ENCODE data around the gene RHBDF1.

DNA sequence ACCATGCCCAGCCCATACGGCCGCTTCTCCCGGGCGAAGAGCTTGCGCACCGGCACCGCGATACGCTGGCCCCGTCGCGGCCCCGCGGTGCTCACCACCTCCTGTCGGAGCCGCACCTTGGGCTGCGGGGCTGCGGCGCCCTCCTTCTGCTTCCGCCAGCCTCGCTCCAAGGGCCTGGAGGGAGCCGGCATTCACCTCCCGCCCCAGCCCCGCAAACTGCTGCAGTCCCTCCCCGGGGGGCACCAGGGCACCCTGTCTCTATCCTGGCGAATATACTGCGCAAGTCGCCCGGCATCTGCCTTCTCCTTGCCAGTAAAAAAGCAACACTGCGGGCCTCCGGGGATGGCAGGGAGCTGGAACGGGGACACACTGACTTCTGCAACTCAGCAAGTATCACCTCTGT is 10.6 kb downstream of the RHBDF1 start:
- TF ChIP-seq, protein P1, sequence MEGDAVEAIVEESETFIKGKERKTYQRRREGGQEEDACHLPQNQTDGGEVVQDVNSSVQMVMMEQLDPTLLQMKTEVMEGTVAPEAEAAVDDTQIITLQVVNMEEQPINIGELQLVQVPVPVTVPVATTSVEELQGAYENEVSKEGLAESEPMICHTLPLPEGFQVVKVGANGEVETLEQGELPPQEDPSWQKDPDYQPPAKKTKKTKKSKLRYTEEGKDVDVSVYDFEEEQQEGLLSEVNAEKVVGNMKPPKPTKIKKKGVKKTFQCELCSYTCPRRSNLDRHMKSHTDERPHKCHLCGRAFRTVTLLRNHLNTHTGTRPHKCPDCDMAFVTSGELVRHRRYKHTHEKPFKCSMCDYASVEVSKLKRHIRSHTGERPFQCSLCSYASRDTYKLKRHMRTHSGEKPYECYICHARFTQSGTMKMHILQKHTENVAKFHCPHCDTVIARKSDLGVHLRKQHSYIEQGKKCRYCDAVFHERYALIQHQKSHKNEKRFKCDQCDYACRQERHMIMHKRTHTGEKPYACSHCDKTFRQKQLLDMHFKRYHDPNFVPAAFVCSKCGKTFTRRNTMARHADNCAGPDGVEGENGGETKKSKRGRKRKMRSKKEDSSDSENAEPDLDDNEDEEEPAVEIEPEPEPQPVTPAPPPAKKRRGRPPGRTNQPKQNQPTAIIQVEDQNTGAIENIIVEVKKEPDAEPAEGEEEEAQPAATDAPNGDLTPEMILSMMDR (conservative IDR thresholded peaks at IDR 0.05; ENCODE audit: low read depth in 2 of 2): no peak
- TF ChIP-seq, protein P2, sequence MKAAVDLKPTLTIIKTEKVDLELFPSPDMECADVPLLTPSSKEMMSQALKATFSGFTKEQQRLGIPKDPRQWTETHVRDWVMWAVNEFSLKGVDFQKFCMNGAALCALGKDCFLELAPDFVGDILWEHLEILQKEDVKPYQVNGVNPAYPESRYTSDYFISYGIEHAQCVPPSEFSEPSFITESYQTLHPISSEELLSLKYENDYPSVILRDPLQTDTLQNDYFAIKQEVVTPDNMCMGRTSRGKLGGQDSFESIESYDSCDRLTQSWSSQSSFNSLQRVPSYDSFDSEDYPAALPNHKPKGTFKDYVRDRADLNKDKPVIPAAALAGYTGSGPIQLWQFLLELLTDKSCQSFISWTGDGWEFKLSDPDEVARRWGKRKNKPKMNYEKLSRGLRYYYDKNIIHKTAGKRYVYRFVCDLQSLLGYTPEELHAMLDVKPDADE (IDR thresholded peaks at IDR 0.05): no peak
- TF ChIP-seq EZH2phosphoT487 (IDR thresholded peaks at IDR 0.05; ENCODE audit: unreplicated experiment): no peak
- TF ChIP-seq POLR2AphosphoS5 (IDR thresholded peaks at IDR 0.05; ENCODE audit: low read depth): no peak

Data from GM23338 (cell line).